Stimulated activated CD8-positive, alpha-beta memory T cell treated with anti-CD3 and anti-CD28 coated beads, Interleukin-15, amount 100 ng/mL, for 24 hours (primary cell): ENCODE data around the gene HNRNPU.

Experiments used
- DNase-seq: peaks from one replicate; pipeline ENCODE4 v3.0.0-alpha.2; 2020; ENCODE audit warnings: low read depth

Gene HNRNPU

GRCh38 chr1:244864253-244865027, at the start of gene HNRNPU:
Gene HNRNPU, minus strand, starts transcription at chr1:244864543. Its CDS starts 236 bp downstream, at chr1:244864307.
- DNase-seq: peak; percentile 95

GRCh38 chr1:244913806-244914205, 49.5 kb upstream of the HNRNPU start:
- DNase-seq: no peak

GRCh38 chr1:244904119-244904518, 39.8 kb upstream of the HNRNPU start:
- DNase-seq: no peak

GRCh38 chr1:244901400-244902015, 37.2 kb upstream of the HNRNPU start:
- no peak for DNase-seq

- DNase-seq: no peak
Observed at GRCh38 chr1:244897476-244898254, 33.3 kb upstream of the HNRNPU start.

- no peak for DNase-seq
Observed at GRCh38 chr1:244896550-244896949, 32.2 kb upstream of the HNRNPU start.

GRCh38 chr1:244893836-244894235, 29.5 kb upstream of the HNRNPU start:
- no peak for DNase-seq

- DNase-seq: no peak
Observed at GRCh38 chr1:244887281-244887680, 22.9 kb upstream of the HNRNPU start.

- no peak for DNase-seq
Observed at GRCh38 chr1:244881552-244882280, 17.4 kb upstream of the HNRNPU start.

- DNase-seq: no peak
Observed at GRCh38 chr1:244878681-244879080, 14.3 kb upstream of the HNRNPU start.

GRCh38 chr1:244876228-244876910, 12.0 kb upstream of the HNRNPU start:
- DNase-seq: no peak

- DNase-seq: no peak
Observed at GRCh38 chr1:244874974-244875579, 10.7 kb upstream of the HNRNPU start.

- DNase-seq: no peak
Observed at GRCh38 chr1:244869950-244870349, 5.6 kb upstream of the HNRNPU start.

GRCh38 chr1:244869364-244869827, 5.1 kb upstream of the HNRNPU start:
- DNase-seq: no peak

GRCh38 chr1:244868484-244869363, 4.4 kb upstream of the HNRNPU start:
- no peak for DNase-seq

GRCh38 chr1:244866355-244866754, 2.0 kb upstream of the HNRNPU start:
- DNase-seq: no peak

GRCh38 chr1:244865820-244866219, 1.5 kb upstream of the HNRNPU start:
- DNase-seq: no peak

GRCh38 chr1:244865028-244865371, 657 bp upstream of the HNRNPU start:
- DNase-seq: no peak

- DNase-seq: peak; percentile 15
Observed at GRCh38 chr1:244863491-244864252, 671 bp downstream of the HNRNPU start.
